Endothelial cell of umbilical vein (primary cell): ENCODE measurements around the gene HIVEP3. TPM values are rescaled to one million over a fixed set of nuclear protein-coding genes. Genes with fewer than 3 reads are reported as not detected.

Experiments
- BruUV-seq: library from RNA; stranded (reverse); fragments of 400-500 nt; replicated peaks from 2 replicates; lab custom pipeline; 2021; lab: Mats Ljungman, UMichigan
- CTCF ChIA-PET: fragments of 300-600, 350-600 bp; sonication (Branson Sonifier 250); formaldehyde crosslinking; loops from one replicate; lab custom pipeline; 2021; ENCODE audit warnings: antibody characterized with exemption, inconsistent platforms; lab: Charles Lee
- POLR2A ChIA-PET: fragments of 300-600, 350-600 bp; sonication (Branson Sonifier 250); formaldehyde crosslinking; loops from one replicate; lab custom pipeline; 2021; ENCODE audit warnings: antibody characterized with exemption, inconsistent platforms; lab: Charles Lee
- DNase-seq: peaks from one replicate; pipeline ENCODE4 v3.0.0-alpha.2; 2011; ENCODE audit warnings: low read depth, low spot score
- FAIRE-seq: peaks from 2 replicates; lab custom pipeline; 2011; peaks lifted over from hg19 to GRCh38; lab: Jason Lieb, UNC
- H2AFZ ChIP-seq: 2 replicates; pipeline ENCODE4 v1.6.0; 2012; ENCODE audit warnings: low read depth, low read length, control low read depth, inconsistent platforms
- H3K27ac ChIP-seq: 2 replicates; pipeline ENCODE4 v1.5.1; 2011; ENCODE audit warnings: low read depth, mild to moderate bottlenecking, control low read depth, low read length, moderate library complexity; ENCODE audit not compliant: insufficient read depth
- H3K27me3 ChIP-seq, 2 experiments: 2 replicates each; pipeline versions ENCODE4 v1.6.0 to v1.6.1; 2011; ENCODE audit warnings: low read length in 2 of 2, mixed read lengths in 1 of 2; ENCODE audit not compliant: control insufficient read depth in 2 of 2, insufficient read depth in 2 of 2
- H3K36me3 ChIP-seq, 2 experiments: 2 replicates in 1 of 2; 3 replicates in 1 of 2; pipeline ENCODE4 v1.5.1; 2011; ENCODE audit warnings: low read length in 2 of 2, mild to moderate bottlenecking in 1 of 2, moderate library complexity in 1 of 2; ENCODE audit not compliant: control insufficient read depth in 2 of 2, insufficient read depth in 2 of 2; ENCODE audit errors: extremely low read depth in 1 of 2
- H3K4me1 ChIP-seq: 3 replicates; pipeline ENCODE4 v1.5.1; 2011; ENCODE audit warnings: mild to moderate bottlenecking, low read length; ENCODE audit not compliant: control insufficient read depth, insufficient read depth; ENCODE audit errors: extremely low read depth
- H3K4me2 ChIP-seq: 2 replicates; pipeline ENCODE4 v1.6.1; 2011; ENCODE audit warnings: low read length, control low read depth, mixed read lengths; ENCODE audit not compliant: insufficient read depth
- H3K4me3 ChIP-seq, 3 experiments: fragments of 200-600 bp in 1 of 3; sonication (generic), shearing (Covaris generic) in 1 of 3; replicated peaks in 1 of 3; 2 replicates each; pipeline ENCODE4 v1.5.1; 2011 to 2016; ENCODE audit warnings: control low read depth in 3 of 3, low read length in 3 of 3, mild to moderate bottlenecking in 2 of 3, inconsistent platforms in 1 of 3, low read depth in 1 of 3, moderate library complexity in 1 of 3; ENCODE audit not compliant: insufficient read depth in 1 of 3
- H3K79me2 ChIP-seq: 2 replicates; pipeline ENCODE4 v1.6.0; 2012; ENCODE audit warnings: low read length, inconsistent platforms; ENCODE audit not compliant: control insufficient read depth, insufficient read depth
- H3K9ac ChIP-seq: replicated peaks from 2 replicates; pipeline ENCODE3; 2011; ENCODE audit warnings: low read length, control low read depth; ENCODE audit not compliant: insufficient read depth; ENCODE audit errors: extremely low read depth
- H3K9me1 ChIP-seq: replicated peaks from 3 replicates; pipeline ENCODE4 v1.6.0; 2011; ENCODE audit warnings: mild to moderate bottlenecking, low read length; ENCODE audit not compliant: control insufficient read depth, insufficient read depth; ENCODE audit errors: extremely low read depth
- H3K9me3 ChIP-seq: replicated peaks from 2 replicates; pipeline ENCODE4 v1.5.1; 2012; ENCODE audit warnings: low read length, inconsistent platforms; ENCODE audit not compliant: control insufficient read depth, insufficient read depth
- H4K20me1 ChIP-seq: replicated peaks from 2 replicates; pipeline ENCODE3; 2011; ENCODE audit warnings: mild to moderate bottlenecking, low read length; ENCODE audit not compliant: control insufficient read depth, insufficient read depth; ENCODE audit errors: extremely low read depth
- EZH2 ChIP-seq: IDR thresholded peaks from 2 replicates; pipeline ENCODE4 v1.6.1; 2012; ENCODE audit warnings: borderline replicate concordance, low read depth, mild to moderate bottlenecking, moderate library complexity, low read length, inconsistent platforms; ENCODE audit not compliant: severe bottlenecking
- FOS ChIP-seq: IDR thresholded peaks from 2 replicates; pipeline ENCODE4 v1.6.1; 2011; ENCODE audit warnings: mild to moderate bottlenecking, low read length, moderate library complexity, borderline replicate concordance; ENCODE audit not compliant: insufficient read depth
- GATA2 ChIP-seq: IDR thresholded peaks from 2 replicates; pipeline ENCODE4 v1.7.0; 2011; ENCODE audit warnings: low read depth, mild to moderate bottlenecking, moderate library complexity, mixed read lengths, low read length; ENCODE audit not compliant: insufficient read length, insufficient read depth
- JUN ChIP-seq: IDR thresholded peaks from 2 replicates; pipeline ENCODE4 v1.6.1; 2011; ENCODE audit warnings: borderline replicate concordance, low read depth; ENCODE audit not compliant: insufficient read length, insufficient read depth
- MYC ChIP-seq: IDR thresholded peaks from one replicate; pipeline ENCODE4 v1.6.1; 2011; ENCODE audit warnings: mild to moderate bottlenecking, low read depth, low read length
- POLR2A ChIP-seq: IDR thresholded peaks from 2 replicates; pipeline ENCODE4 v1.6.1; 2012; ENCODE audit warnings: low read depth, mild to moderate bottlenecking, control low read depth, low read length
- POLR2AphosphoS5 ChIP-seq: IDR thresholded peaks from 2 replicates; pipeline ENCODE4 v1.6.1; 2012; ENCODE audit warnings: low read depth, mild to moderate bottlenecking, control low read depth, low read length, moderate library complexity; ENCODE audit not compliant: insufficient read depth
- dilution Hi-C: fragments of 300-500 bp; cut with MboI; formaldehyde crosslinking; loops from one replicate; pipeline ENCODE4 v1.15.0; 2019; ENCODE audit warnings: low sequenced_read_pairs; ENCODE audit not compliant: extremely low pct_ligation_motif_present
- intact Hi-C: fragments of 100-400 bp; cut with micrococcal nuclease; formaldehyde crosslinking; loops from one replicate; pipeline ENCODE4 v1.10.0; 2022
- polyA plus RNA-seq, 4 experiments: library from polyadenylated mRNA; depleted of rRNA in 3 of 4; stranded (reverse) in 3 of 4; unstranded in 1 of 4; fragments of >200 nt; gene quantifications; 2 replicates each; pipeline versions ENCODE4 v1.2.1 to v1.2.3, GENCODE V29; 2011 to 2012; ENCODE audit warnings: missing spikeins in 1 of 4
- total RNA-seq: library from RNA; stranded (reverse); gene quantifications from 2 replicates; pipeline ENCODE4 v1.2.3, GENCODE V29; 2021
- TF ChIP-seq, protein P1 (sequence below): IDR thresholded peaks from 2 replicates; pipeline ENCODE4 v1.6.1; 2011; ENCODE audit not compliant: insufficient read depth, insufficient read length
- TF ChIP-seq, protein P2 (sequence below), 2 donors: IDR thresholded peaks; 1 replicate in 1 of 2; 2 replicates in 1 of 2; pipeline ENCODE4 v1.5.1; 2011; ENCODE audit warnings: low read length in 2 of 2, mild to moderate bottlenecking in 2 of 2, moderate library complexity in 2 of 2, control low read depth in 1 of 2, inconsistent platforms in 1 of 2, low read depth in 1 of 2; ENCODE audit not compliant: insufficient read depth in 1 of 2; ENCODE audit errors: extremely low read depth in 1 of 2

Gene HIVEP3
- total and polyA plus RNA-seq, 2 donors (not counting 3 experiments of a cell fraction or from before 2014, with no cell fraction given), result 3.4 to 4.0 TPM

DNA sequence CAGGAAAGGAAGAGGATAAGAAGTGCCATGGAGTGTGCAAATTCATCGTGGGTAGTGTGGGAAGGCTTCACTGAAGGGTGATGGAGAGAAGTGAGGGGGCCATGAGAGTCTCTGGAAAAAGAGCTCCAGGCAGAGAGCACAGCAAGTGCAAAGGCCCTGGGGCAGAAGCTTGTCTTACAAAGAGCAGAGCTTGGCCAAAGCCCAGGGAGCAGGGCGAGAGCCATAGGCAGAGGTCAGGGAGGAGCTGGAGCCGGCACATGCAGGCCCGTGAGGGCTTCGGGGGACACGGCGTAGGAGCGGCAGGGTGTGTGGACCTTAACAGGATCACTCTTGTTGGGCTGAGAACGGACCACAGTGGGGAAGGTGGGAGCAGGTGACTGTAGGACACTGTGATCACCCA lies 350.5 kb downstream of the HIVEP3 start:
- Histone ChIP-seq H3K79me2 (no peaks in the 10 kb centered on the region), H2AFZ (no peak overlapping the region), H3K27ac (no peak overlapping the region), H3K27me3 (no peaks in the 10 kb centered on the region), H3K4me2 (no peak overlapping the region), H3K4me1 (no peaks in the 10 kb centered on the region), H3K9me3 (no peaks in the 10 kb centered on the region), H3K9ac (no peak overlapping the region), H3K36me3 (no peaks in the 10 kb centered on the region), H3K4me3 (no peak overlapping the region), H3K9me1 (no peaks in the 10 kb centered on the region), H4K20me1 (no peaks in the 10 kb centered on the region)
- no TSS peak for BruUV-seq
- dilution Hi-C loops (no loop called here), intact Hi-C loops (no loop called here)
- POLR2A ChIA-PET, result no interaction called here
- FAIRE-seq, result no peak
- CTCF ChIA-PET, result interaction anchor here (1.5 kb wide), 1 partner anchor 605 kb away, joined by 5 read pairs; no protein-coding TSS in a partner anchor
- DNase-seq, result no peak
- TF ChIP-seq, protein P1, sequence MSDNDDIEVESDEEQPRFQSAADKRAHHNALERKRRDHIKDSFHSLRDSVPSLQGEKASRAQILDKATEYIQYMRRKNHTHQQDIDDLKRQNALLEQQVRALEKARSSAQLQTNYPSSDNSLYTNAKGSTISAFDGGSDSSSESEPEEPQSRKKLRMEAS, result no peak
- TF ChIP-seq JUN (no peak), EZH2 (no peak), POLR2A (no peak), GATA2 (no peak), FOS (no peak), POLR2AphosphoS5 (no peak), MYC (no peak)
- TF ChIP-seq, protein P2, sequence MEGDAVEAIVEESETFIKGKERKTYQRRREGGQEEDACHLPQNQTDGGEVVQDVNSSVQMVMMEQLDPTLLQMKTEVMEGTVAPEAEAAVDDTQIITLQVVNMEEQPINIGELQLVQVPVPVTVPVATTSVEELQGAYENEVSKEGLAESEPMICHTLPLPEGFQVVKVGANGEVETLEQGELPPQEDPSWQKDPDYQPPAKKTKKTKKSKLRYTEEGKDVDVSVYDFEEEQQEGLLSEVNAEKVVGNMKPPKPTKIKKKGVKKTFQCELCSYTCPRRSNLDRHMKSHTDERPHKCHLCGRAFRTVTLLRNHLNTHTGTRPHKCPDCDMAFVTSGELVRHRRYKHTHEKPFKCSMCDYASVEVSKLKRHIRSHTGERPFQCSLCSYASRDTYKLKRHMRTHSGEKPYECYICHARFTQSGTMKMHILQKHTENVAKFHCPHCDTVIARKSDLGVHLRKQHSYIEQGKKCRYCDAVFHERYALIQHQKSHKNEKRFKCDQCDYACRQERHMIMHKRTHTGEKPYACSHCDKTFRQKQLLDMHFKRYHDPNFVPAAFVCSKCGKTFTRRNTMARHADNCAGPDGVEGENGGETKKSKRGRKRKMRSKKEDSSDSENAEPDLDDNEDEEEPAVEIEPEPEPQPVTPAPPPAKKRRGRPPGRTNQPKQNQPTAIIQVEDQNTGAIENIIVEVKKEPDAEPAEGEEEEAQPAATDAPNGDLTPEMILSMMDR (IDR thresholded peaks at IDR 0.05; ENCODE audit: extremely low read depth in 1 of 2, insufficient read depth in 1 of 2, low read depth in 1 of 2, low read length in 2 of 2), result no peak
